Caki2 (cell line): ENCODE results near the gene SPACDR. TPM values are rescaled to one million over a fixed set of nuclear protein-coding genes. Genes with fewer than 3 reads are reported as not detected.

Experiments used
- DNase-seq: peaks from one replicate; pipeline ENCODE4 v3.0.0-alpha.2; 2015; ENCODE audit warnings: low read depth
- in situ Hi-C: cut with HindIII; loops from 2 replicates; pipeline ENCODE4 v1.10.0; 2016; ENCODE audit warnings: low sequenced_read_pairs, low pct_unique_long_range_greater_than_20kb, mixed read lengths
- total RNA-seq: library from RNA; depleted of rRNA; stranded (reverse); fragments of >200 nt; shearing (Covaris generic); gene quantifications from 2 replicates; pipeline ENCODE4 v1.2.3, GENCODE V29; 2014; ENCODE audit warnings: low replicate concordance

Gene SPACDR
- total RNA-seq, 1 experiment from 2014 or later: not detected

- no peak for DNase-seq
- in situ Hi-C loops: no loop called here
These were observed 22.8 kb upstream of the SPACDR start for GRCh38 chr7:100486753-100487446.

GRCh38 chr7:100486111-100486636 is 22.1 kb upstream of the SPACDR start:
- no peak for DNase-seq
- in situ Hi-C loops: no loop called here

- DNase-seq: no peak
- in situ Hi-C loops: no loop called here
These were observed 21.4 kb upstream of the SPACDR start for GRCh38 chr7:100485471-100485876.

- in situ Hi-C loops: no loop called here
These were observed 20.6 kb upstream of the SPACDR start for GRCh38 chr7:100484673-100485045.

GRCh38 chr7:100483722-100484672 is 19.9 kb upstream of the SPACDR start, which contains the start of gene NYAP1:
Gene NYAP1 (plus strand): TSS chr7:100483927. CDS start chr7:100485312, 1,385 bp downstream.
- peak; percentile 36 for DNase-seq
- in situ Hi-C loops: no loop called here

More at GRCh38 chr7:100484673-100485045, 20.6 kb upstream of the SPACDR start:
- no peak for DNase-seq

GRCh38 chr7:100483090-100483721 is 19.1 kb upstream of the SPACDR start:
- peak; percentile 70 for DNase-seq
- in situ Hi-C loops: no loop called here

GRCh38 chr7:100482728-100483089 is 18.6 kb upstream of the SPACDR start:
- DNase-seq: no peak
- in situ Hi-C loops: no loop called here

- in situ Hi-C loops: no loop called here
- no peak for DNase-seq
These were observed 17.4 kb upstream of the SPACDR start for GRCh38 chr7:100481466-100481865.

- in situ Hi-C loops: no loop called here
- peak; percentile 96 for DNase-seq
These were observed 15.0 kb upstream of the SPACDR start, which contains the start of gene TSC22D4 for GRCh38 chr7:100478958-100479660. Gene TSC22D4 (minus strand): TSS chr7:100479214. CDS start chr7:100478038, 1,176 bp downstream.

GRCh38 chr7:100477871-100478267 is 13.8 kb upstream of the SPACDR start:
- in situ Hi-C loops: no loop called here
- no peak for DNase-seq

- in situ Hi-C loops: no loop called here
- DNase-seq: no peak
These were observed 13.1 kb upstream of the SPACDR start for GRCh38 chr7:100476903-100477870.

GRCh38 chr7:100476101-100476780 is 12.2 kb upstream of the SPACDR start:
- in situ Hi-C loops: no loop called here

GRCh38 chr7:100475549-100475948 is 11.5 kb upstream of the SPACDR start:
- in situ Hi-C loops: no loop called here
- no peak for DNase-seq

More at GRCh38 chr7:100476101-100476780, 12.2 kb upstream of the SPACDR start:
- no peak for DNase-seq

- no peak for DNase-seq
- in situ Hi-C loops: no loop called here
These were observed 8.9 kb upstream of the SPACDR start for GRCh38 chr7:100472854-100473499.

GRCh38 chr7:100472121-100472851 is 8.2 kb upstream of the SPACDR start:
- in situ Hi-C loops: no loop called here
- no peak for DNase-seq
